Neutrophil (primary cell): Measurements from ENCODE around the gene CEP104.

Experiments used
- H3K27ac ChIP-seq: fragments of 200-600 bp; sonication (generic); 2 replicates; pipeline ENCODE4 v1.5.1; 2016; ENCODE audit warnings: mild to moderate bottlenecking, moderate library complexity
- H3K27me3 ChIP-seq: fragments of 200-600 bp; sonication (generic); 2 replicates; pipeline ENCODE4 v1.6.0; 2016; ENCODE audit warnings: mild to moderate bottlenecking
- H3K36me3 ChIP-seq: fragments of 200-600 bp; sonication (generic); 2 replicates; pipeline ENCODE4 v1.5.1; 2017
- H3K4me1 ChIP-seq, 2 experiments: fragments of 200-600 bp in 1 of 2; sonication (generic) in 1 of 2; 1 replicate in 1 of 2; 2 replicates in 1 of 2; pipeline versions ENCODE4 v1.5.1 to v1.6.1; 2013 to 2016; ENCODE audit warnings: low read depth in 1 of 2, low read length in 1 of 2, mild to moderate bottlenecking in 1 of 2, moderate library complexity in 1 of 2; ENCODE audit not compliant: control insufficient read depth in 1 of 2, insufficient read depth in 1 of 2
- H3K4me3 ChIP-seq, 2 experiments: fragments of 200-600 bp in 1 of 2; sonication (generic) in 1 of 2; 1 replicate in 1 of 2; 2 replicates in 1 of 2; pipeline ENCODE4 v1.5.1; 2013 to 2016; ENCODE audit warnings: low read depth in 1 of 2, low read length in 1 of 2, mild to moderate bottlenecking in 1 of 2, moderate library complexity in 1 of 2
- H3K9me3 ChIP-seq: fragments of 200-600 bp; sonication (generic); 2 replicates; pipeline ENCODE4 v1.5.1; 2016
- CTCF ChIP-seq: fragments of 200-600 bp; sonication (generic); IDR thresholded peaks from 2 replicates; pipeline ENCODE4 v1.5.1; 2016; ENCODE audit warnings: antibody characterized with exemption

The CEP104 gene

GRCh38 chr1:3856923-3857790 lies at the start of gene CEP104, which contains the start of gene DFFB:
TSS of gene CEP104 (minus strand) at chr1:3857211. CDS start at chr1:3852407, 4,804 bp downstream.
TSS of gene DFFB (plus strand) at chr1:3857476. CDS start at chr1:3857604, 128 bp downstream.
- Histone ChIP-seq H3K27ac (peak within 1 kb of the TSS; percentile 95), H3K36me3 (peaks cover under 1% of the 10 kb centered on the region), H3K4me3 (peak within 1 kb of the TSS; percentile 92 to 94), H3K27me3 (no peaks in the 10 kb centered on the region), H3K9me3 (no peaks in the 10 kb centered on the region), H3K4me1 (peaks cover 23 to 26% of the 10 kb centered on the region in 2 experiments)
- peak; percentile 68 for TF ChIP-seq CTCF

DNA sequence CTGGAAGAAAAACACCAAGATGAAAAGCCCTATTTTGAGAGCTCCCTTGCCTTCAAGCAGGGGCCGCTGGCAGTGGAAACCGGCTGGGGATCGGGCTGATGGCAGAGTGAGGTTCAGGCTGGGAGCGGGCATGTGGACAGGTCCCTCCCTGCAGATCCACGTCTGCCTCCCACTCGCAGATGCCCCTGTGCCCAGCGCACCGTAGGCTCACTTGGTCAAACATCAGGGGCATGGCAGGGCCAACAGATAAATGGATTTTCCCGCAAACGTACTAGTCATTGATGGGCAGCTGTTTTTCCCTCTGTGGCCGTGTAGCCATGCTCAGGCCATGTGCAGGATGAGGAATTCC lies 49.6 kb upstream of the CEP104 start:
- Histone ChIP-seq H3K27ac (no peak overlapping the region), H3K27me3 (peaks cover 22% of the 10 kb centered on the region), H3K4me1 (peaks cover 3 to 7% of the 10 kb centered on the region in 2 experiments), H3K9me3 (no peaks in the 10 kb centered on the region), H3K36me3 (no peaks in the 10 kb centered on the region), H3K4me3 (no peak overlapping the region)
- TF ChIP-seq CTCF: no peak

- no peaks in the 10 kb centered on the region for H3K36me3 ChIP-seq
- no peaks in the 10 kb centered on the region for H3K9me3 ChIP-seq
- no peak for TF ChIP-seq CTCF
- H3K4me1 ChIP-seq: peaks cover 7 to 8% of the 10 kb centered on the region in 2 experiments
- no peak overlapping the region for H3K4me3 ChIP-seq
- H3K27ac ChIP-seq: no peak overlapping the region
- H3K27me3 ChIP-seq: peaks cover 16% of the 10 kb centered on the region
These were observed 49.1 kb upstream of the CEP104 start for GRCh38 chr1:3905953-3906671.

DNA sequence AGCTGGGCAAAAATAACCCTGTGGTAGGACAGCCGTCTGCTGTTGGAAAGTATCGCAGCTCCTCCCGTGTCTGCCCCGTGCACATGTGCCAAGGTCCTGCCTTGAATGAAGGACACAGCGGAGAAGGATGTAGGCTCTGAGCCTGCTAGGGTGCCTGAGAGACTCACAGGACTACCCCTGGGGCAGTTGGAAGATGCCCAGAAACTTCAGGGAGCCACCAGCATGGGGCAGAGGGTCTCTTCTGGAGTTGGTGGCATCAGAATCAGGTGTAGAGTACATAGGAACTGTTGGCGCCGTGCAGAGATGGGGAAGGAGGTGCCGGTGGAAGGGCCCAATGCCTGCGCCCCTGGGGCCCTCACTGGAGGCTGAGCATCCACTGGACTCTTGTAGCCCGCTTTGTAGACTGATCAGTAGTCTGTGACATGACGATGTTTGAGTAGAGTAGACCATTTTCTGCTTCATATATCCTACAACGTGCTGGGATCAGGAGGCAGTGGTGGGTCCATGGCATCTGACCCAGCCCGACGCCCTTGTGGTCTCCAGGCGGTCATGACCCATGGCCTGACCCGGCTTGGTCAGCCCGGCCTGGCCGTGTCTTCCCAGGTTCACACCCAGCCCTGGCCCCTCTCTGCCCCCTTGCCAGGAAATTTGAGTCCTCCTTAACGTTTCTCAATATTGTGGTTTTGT lies 48.4 kb upstream of the CEP104 start:
- no peaks in the 10 kb centered on the region for H3K36me3 ChIP-seq
- no peaks in the 10 kb centered on the region for H3K9me3 ChIP-seq
- peaks cover 4 to 12% of the 10 kb centered on the region in 2 experiments for H3K4me1 ChIP-seq
- TF ChIP-seq CTCF: no peak
- peaks cover 9% of the 10 kb centered on the region for H3K27me3 ChIP-seq
- no peak overlapping the region for H3K27ac ChIP-seq
- no peak overlapping the region for H3K4me3 ChIP-seq

- Histone ChIP-seq H3K9me3 (no peaks in the 10 kb centered on the region), H3K27ac (no peak overlapping the region), H3K4me3 (no peak overlapping the region), H3K36me3 (no peaks in the 10 kb centered on the region), H3K27me3 (peaks cover 3% of the 10 kb centered on the region), H3K4me1 (peaks cover 4 to 12% of the 10 kb centered on the region in 2 experiments)
- TF ChIP-seq CTCF: no peak
These were observed 47.8 kb upstream of the CEP104 start for GRCh38 chr1:3904843-3905185.
